ENCODE measurements around the gene CIBAR2.

Gene CIBAR2

DNA sequence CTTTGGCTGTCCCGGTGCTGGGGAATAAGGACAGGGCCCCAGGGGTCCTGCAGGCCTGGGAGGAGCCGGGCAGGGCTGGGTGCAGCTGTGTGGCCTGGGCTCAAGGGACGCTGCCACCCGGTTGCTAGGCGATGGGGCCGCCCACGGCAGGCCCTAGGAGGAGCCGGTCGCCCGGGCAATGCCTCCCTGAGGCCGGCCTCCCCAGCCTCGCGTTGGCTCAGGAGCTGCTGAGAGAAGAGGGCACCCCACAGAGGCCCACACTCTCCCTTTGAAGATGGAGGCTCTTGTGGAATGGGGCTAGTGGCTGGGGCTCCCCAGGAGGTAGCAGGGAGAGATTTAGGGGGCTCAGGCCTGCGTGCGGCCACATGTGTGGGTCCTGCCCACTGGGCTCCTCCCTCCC is at the start of gene CIBAR2:
TSS of gene CIBAR2 (minus strand) at position 109 of the 400 bp plus-strand sequence. CDS start 120 bp downstream, outside the sequence.
- ATAC-seq (no peak), DNase-seq (no peak)
- Mint-ChIP-seq H3K4me1 (peaks cover 11% of the 10 kb centered on the region), H3K36me3 (ENCODE audit: low read depth) (no peaks in the 10 kb centered on the region), H3K27me3 (no peaks in the 10 kb centered on the region), H3K27ac (no peak within 1 kb of the TSS), H3K4me3 (no peak within 1 kb of the TSS), H3K9me3 (no peaks in the 10 kb centered on the region)

DNA sequence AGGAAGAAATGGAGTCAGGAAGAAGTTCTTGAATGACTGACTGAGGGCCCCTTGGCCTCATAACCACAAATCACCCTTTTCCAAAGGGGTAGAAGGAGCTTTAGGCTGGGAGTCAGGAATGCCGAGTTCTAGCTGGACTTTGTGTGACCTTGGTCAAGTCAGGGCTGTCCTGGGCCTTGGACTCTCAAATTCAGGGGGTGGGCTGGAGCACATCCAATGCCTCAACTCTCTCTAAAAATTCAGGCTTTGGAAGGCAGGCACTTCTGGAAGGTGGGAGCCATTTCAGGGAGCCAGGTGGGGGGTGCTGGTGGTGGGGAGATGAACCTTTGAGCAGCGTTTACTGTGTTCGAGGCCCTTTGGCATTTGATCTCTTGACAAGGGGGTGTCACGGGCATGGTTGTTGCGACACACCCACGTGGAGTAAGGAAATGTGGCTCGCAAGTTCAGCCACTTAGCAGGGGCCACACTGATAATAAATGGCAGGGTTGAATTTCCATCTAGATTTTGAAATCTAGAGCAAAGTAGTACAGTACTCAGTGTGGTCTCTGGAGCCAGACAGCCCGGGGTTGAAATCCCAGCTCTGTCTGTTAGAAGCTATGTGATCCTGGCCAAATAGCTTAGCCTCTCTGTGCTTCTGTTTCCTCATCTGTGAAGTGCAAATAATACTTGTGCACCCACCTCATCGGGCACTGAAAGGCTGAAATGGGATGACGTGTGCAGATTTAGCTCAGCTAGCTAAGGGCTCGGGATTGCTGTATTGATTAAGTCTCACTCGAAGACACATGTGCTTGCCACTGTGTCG is 47.1 kb upstream of the CIBAR2 start:
- H3K4me3 Mint-ChIP-seq: no peak overlapping the region
- no peaks in the 10 kb centered on the region for H3K9me3 Mint-ChIP-seq
- H3K4me1 Mint-ChIP-seq: peaks cover 17% of the 10 kb centered on the region
- DNase-seq: no peak
- ATAC-seq: no peak
- no peaks in the 10 kb centered on the region for H3K36me3 Mint-ChIP-seq (ENCODE audit: low read depth)
- H3K27me3 Mint-ChIP-seq: peaks cover 2% of the 10 kb centered on the region
- no peak overlapping the region for H3K27ac Mint-ChIP-seq

DNA sequence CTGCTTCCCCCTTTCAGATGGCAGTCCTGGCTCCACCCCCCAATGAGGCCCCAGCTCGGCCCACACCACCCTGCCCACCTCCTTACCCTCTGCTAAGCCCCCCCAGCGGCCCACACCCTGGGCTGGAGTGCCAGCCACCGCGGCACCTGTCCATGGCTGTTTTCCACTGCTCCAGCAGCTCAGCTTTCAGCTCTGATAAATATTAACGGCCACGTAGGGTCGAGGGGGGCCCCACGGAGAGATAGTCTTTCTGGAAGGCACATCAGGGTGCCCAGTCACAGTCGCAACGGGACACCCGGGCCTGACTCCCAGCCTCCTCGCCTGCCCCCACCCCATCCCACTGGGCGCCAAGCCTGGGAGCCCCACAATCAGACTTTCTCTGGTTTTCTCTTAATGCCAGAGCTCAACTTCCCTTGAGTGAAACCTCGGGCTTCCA is 46.5 kb upstream of the CIBAR2 start:
- ATAC-seq: no peak
- no peaks in the 10 kb centered on the region for H3K36me3 Mint-ChIP-seq (ENCODE audit: low read depth)
- no peak overlapping the region for H3K27ac Mint-ChIP-seq
- H3K4me3 Mint-ChIP-seq: no peak overlapping the region
- H3K27me3 Mint-ChIP-seq: peaks cover 2% of the 10 kb centered on the region
- DNase-seq: no peak
- peaks cover 17% of the 10 kb centered on the region for H3K4me1 Mint-ChIP-seq
- H3K9me3 Mint-ChIP-seq: no peaks in the 10 kb centered on the region

DNA sequence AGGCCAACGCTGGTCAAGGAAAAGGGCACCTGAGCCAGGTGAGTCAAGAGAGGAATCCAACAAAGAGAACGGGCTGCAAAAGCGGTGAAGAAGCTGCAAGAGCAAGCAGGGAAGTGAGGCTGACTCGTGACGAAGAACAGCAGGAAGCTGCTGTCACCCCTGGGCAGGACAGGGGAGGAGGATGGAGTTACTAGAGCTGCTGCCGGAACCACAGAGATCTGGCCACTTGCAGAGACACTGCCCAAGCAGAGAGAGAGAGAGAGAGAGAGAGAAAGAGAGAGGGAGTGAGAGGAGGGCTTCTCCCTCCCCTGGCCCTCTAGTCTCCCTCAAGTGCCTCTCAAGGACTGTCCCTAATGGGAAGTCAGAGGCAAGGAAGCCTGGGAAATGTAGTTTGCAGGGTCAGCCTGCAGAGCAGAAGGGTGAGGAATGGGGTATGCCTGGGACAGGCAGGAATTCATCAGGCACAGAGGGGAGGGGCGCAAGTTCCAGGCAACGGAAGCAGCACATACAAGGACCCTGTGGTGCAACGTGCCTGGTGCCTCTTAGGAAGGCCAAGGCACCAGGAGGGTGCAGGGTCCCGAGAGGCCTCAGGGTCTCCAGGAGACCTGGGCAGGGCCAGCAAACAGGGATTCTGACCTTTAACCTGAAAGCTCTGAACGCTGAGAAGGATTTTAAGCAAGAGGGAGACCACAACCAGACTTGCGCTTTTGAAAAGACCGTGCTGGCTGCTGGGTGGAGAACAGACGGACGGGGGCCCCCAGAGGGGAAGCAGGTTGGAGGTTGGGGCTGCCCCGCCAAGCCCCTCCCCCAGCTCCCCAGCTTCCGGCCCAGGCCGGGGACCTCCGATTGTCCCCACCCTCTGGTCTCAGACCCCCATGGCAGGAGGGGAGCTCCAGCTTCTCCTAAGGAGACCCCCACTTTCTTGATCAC is 45.8 kb upstream of the CIBAR2 start:
- DNase-seq (peak; percentile 37), ATAC-seq (peak; percentile 47)
- Mint-ChIP-seq H3K9me3 (no peaks in the 10 kb centered on the region), H3K4me3 (peak overlapping the region; percentile 68), H3K27ac (peak overlapping the region; percentile 78), H3K36me3 (ENCODE audit: low read depth) (no peaks in the 10 kb centered on the region), H3K27me3 (peaks cover 2% of the 10 kb centered on the region), H3K4me1 (peaks cover 17% of the 10 kb centered on the region)

DNA sequence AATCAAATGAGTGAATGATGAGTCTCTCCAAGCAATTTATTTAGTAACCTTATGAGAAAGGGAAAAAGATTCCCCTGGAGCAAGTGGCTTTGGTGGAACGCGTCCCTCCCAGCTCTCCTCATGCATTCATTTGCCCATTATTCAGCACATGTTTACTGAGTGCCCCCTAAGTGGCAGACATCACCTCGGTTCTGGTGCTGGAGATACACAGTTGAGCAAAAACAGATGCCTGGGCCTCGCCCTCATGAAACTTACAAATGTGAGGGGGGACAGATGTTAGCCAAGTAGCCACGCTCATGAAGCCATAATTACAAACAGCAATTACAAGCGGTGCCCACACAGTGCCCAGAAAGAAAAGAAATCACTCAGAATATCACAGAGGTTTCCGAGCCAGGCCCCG is 45.1 kb upstream of the CIBAR2 start:
- no peak for DNase-seq
- H3K4me3 Mint-ChIP-seq: peak overlapping the region; percentile 68
- no peaks in the 10 kb centered on the region for H3K36me3 Mint-ChIP-seq (ENCODE audit: low read depth)
- peak overlapping the region; percentile 78 for H3K27ac Mint-ChIP-seq
- no peak for ATAC-seq
- no peaks in the 10 kb centered on the region for H3K9me3 Mint-ChIP-seq
- H3K4me1 Mint-ChIP-seq: peaks cover 17% of the 10 kb centered on the region
- H3K27me3 Mint-ChIP-seq: peaks cover 2% of the 10 kb centered on the region

DNA sequence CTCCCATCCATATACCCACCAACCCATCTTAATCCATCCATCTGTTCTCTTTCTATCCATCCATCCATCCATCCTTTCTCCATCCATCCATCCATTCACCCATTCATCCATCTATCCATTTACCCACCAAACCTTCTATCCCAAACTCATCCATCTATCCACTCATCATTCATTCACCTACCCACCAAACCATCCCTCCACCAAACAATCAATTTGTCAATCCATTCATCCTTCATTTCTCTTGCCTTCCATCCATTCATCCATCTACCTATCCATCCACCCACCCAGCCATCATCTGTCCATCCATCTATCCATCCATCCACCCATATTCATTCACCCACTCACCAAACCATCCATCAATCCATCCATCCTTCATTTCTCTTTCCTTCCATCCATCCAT is 44.6 kb upstream of the CIBAR2 start:
- Mint-ChIP-seq H3K36me3 (ENCODE audit: low read depth) (no peaks in the 10 kb centered on the region), H3K9me3 (no peaks in the 10 kb centered on the region), H3K4me1 (peaks cover 17% of the 10 kb centered on the region), H3K4me3 (no peak overlapping the region), H3K27me3 (peaks cover 2% of the 10 kb centered on the region), H3K27ac (no peak overlapping the region)
- DNase-seq (no peak), ATAC-seq (no peak)

DNA sequence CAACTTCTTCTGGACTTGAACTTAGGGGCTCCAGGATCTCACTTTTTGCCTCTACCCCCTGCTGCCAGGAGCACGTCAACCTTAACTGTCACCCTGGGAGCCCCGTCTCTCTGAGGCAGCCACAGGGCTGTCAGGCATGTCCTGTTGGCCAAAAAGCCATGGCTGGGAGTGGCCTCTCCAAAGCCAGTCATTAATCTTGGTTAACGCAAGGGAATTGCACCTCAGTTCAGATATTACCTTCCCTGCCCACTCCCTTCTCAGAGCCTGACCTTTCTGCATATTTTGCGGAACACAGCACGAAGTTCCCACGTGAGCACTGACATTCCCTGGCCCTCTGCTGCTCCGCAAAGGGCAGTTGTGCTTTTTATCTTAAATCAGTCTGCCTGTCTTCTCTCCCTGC is 44.2 kb upstream of the CIBAR2 start:
- Mint-ChIP-seq H3K4me1 (peaks cover 17% of the 10 kb centered on the region), H3K4me3 (no peak overlapping the region), H3K9me3 (no peaks in the 10 kb centered on the region), H3K27ac (no peak overlapping the region), H3K36me3 (ENCODE audit: low read depth) (no peaks in the 10 kb centered on the region), H3K27me3 (peaks cover 1% of the 10 kb centered on the region)
- ATAC-seq: no peak
- no peak for DNase-seq

DNA sequence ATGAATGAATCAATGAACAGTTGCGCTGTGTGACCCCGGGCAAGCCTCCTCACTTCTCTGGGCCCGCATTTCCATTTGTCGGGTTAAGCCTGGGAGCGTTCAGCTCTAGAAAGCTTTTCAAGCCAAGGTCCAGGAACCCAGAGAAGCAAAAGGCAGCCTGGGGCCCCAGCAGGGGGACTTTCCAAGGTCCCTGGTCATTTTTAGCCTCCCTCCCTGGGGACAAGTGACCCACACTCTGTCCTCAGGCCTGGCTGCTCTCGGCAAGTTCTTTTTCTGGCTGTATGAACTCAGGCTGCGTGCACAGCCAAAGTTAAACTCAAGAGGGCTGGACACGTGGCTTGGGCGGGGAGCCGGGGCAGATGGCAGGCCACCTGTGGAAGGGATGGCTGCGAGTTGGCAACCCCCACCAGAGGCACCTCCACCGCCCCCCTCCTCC is 41.4 kb upstream of the CIBAR2 start:
- Mint-ChIP-seq H3K27me3 (peaks cover 5% of the 10 kb centered on the region), H3K9me3 (no peaks in the 10 kb centered on the region), H3K4me1 (peaks cover 17% of the 10 kb centered on the region), H3K27ac (no peak overlapping the region), H3K36me3 (ENCODE audit: low read depth) (no peaks in the 10 kb centered on the region), H3K4me3 (no peak overlapping the region)
- ATAC-seq: no peak
- no peak for DNase-seq

DNA sequence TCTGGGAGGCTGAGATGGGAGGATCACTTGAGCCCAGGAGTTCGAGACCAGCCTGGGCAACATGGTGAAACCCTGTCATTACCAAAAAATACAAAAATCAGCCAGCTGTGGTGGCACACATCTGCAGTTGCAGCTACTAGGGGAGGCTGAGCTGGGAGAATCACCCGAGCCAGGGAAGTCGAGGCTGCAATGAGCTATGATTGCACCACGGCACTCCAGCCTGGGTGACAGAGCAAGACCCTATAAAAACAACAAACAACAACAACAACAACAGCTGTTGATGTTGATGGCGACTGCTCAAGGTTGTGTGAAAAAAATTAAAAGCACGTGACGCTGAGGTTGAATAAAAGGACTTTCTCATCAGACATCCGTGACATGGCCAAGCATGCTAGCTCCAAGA is 40.8 kb upstream of the CIBAR2 start:
- no peak for DNase-seq
- no peaks in the 10 kb centered on the region for H3K36me3 Mint-ChIP-seq (ENCODE audit: low read depth)
- ATAC-seq: no peak
- H3K27me3 Mint-ChIP-seq: peaks cover 5% of the 10 kb centered on the region
- H3K27ac Mint-ChIP-seq: no peak overlapping the region
- H3K4me3 Mint-ChIP-seq: no peak overlapping the region
- peaks cover 14% of the 10 kb centered on the region for H3K4me1 Mint-ChIP-seq
- no peaks in the 10 kb centered on the region for H3K9me3 Mint-ChIP-seq

DNA sequence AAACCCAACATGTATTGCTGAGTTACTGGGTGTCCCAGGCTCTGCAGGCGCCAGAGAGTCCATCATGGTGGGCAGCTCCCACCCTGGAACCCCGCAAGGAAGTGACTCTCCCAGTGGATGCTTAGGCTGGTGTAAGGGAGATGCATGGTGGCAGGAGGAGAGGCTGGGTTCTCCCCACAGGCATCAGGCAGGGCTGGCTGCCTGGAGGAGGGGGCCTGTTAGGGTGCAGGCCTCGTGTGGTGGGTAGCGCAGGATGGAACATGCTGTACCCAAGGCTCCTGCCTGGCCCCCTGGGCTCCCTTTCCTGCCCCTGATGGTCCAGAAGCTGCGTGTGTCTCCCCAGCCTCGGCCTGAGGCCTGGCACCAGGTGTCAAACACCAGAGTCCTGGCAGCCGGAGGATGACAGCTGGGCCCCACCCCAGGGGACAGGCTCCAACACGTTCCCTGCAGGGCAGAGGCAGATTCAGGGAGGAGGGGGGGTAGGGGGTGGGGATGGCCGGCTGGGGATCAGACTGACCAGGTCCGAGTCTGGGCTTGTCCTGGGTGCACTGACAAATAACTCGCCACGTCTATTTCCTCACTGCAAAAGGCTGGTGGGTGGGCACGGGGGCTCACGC is 40.2 kb upstream of the CIBAR2 start:
- Mint-ChIP-seq H3K27me3 (peaks cover 5% of the 10 kb centered on the region), H3K9me3 (no peaks in the 10 kb centered on the region), H3K27ac (no peak overlapping the region), H3K4me3 (no peak overlapping the region), H3K4me1 (peaks cover 9% of the 10 kb centered on the region), H3K36me3 (ENCODE audit: low read depth) (no peaks in the 10 kb centered on the region)
- DNase-seq (no peak), ATAC-seq (no peak)

DNA sequence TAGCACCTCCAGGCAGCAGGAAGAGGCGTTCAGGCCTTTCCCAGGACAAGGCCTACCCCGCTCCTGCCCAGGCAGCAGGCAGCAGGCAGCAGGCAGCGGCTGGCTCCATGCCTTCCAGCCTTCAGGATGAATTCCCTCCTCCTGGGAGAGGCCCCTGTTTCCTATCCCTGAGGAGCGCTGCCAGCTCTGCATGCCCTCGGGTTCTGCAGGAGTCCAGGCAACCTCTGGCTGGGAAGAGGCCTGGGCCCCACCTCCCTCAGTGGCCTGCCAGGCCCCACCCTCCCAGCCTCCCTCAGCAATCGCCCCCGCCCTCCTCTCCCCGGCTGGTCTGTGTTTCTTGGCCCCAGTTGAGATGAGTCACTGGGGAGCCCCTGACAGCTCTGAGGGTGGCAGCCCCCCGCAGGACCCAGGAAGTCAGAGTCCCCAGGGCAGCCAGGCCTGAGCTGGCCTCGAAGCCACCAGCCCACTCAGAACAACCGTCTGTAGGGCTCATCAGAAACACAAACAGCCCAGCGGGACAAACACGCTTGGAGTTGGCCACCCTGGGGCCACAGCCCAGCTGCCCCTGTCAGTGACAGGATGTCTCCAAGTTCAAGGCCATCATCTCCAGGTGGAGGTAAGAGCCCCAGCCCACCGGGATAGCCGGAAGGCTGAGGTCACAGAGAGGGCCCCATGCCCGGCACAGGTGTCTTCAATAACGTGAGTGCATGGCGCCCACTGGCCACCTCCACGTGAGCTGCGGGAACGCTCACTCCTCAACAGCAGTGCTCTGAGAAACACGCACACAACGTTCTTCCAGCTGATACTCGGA is 39.5 kb upstream of the CIBAR2 start:
- Mint-ChIP-seq H3K36me3 (ENCODE audit: low read depth) (no peaks in the 10 kb centered on the region), H3K27ac (no peak overlapping the region), H3K9me3 (no peaks in the 10 kb centered on the region), H3K4me1 (peaks cover 2% of the 10 kb centered on the region), H3K4me3 (no peak overlapping the region), H3K27me3 (peaks cover 5% of the 10 kb centered on the region)
- ATAC-seq: no peak
- no peak for DNase-seq

DNA sequence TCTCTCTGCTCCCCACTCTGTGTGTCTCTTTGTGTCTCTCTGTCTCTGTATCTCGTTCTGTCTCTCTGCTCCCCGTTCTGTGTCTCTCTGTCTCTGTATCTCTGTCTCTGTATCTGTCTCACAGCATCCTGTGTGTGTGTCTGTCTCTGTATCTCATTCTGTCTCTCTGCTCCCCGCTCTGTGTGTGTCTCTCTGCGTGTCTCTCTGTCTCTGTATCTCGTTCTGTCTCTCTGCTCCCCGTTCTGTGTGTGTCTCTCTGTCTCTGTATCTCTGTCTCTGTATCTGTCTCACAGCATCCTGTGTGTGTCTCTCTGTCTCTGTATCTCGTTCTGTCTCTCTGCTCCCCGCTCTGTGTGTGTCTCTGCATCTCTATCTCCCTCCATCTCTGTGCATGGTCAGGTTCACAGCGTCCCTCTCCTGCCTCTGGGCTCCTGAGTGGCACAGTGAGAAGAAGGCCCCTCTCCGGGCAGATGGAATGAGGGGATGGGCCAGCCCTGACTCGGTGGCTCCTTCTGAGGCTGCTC is 38.9 kb upstream of the CIBAR2 start:
- Mint-ChIP-seq H3K4me3 (no peak overlapping the region), H3K4me1 (no peaks in the 10 kb centered on the region), H3K27ac (no peak overlapping the region), H3K27me3 (peaks cover 5% of the 10 kb centered on the region), H3K36me3 (ENCODE audit: low read depth) (no peaks in the 10 kb centered on the region), H3K9me3 (no peaks in the 10 kb centered on the region)
- DNase-seq (no peak), ATAC-seq (no peak)

DNA sequence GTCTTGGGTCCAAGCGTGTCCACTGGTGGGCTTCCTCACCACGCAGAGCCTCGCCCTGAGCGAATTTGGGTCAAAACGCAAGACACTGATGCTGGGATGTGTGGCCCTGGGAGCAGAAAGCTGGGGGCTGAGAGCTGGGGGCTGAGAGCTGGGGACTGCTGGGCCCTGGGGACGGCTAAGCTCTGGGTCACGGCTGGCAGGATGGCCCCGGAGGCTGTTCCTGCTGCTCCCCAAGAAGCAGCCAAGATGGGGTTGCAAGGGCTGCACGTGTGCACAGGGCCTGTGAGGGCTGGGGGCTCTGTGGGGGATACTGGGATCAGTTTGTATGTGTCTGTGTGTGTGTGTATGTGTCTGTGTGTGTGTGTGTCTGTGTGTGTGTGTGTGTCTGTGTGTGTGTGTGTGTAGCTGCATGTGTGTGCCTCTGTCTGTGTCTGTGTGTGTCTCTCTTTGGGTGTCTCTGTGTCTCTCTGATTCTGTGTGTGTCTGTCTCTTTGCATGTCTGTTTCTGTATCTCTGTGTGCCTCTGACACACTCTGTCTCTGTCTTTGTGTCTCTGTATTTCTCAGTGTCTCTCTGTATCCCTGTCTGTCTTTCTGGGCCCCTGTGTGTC is 38.2 kb upstream of the CIBAR2 start:
- no peaks in the 10 kb centered on the region for H3K36me3 Mint-ChIP-seq (ENCODE audit: low read depth)
- H3K27ac Mint-ChIP-seq: no peak overlapping the region
- no peak overlapping the region for H3K4me3 Mint-ChIP-seq
- ATAC-seq: no peak
- H3K9me3 Mint-ChIP-seq: no peaks in the 10 kb centered on the region
- no peaks in the 10 kb centered on the region for H3K4me1 Mint-ChIP-seq
- no peak for DNase-seq
- H3K27me3 Mint-ChIP-seq: peaks cover 5% of the 10 kb centered on the region
